Measurements from ENCODE around the gene HLA-DMA.
"Not testable (repeated sequence)": the region's sequence is repeated elsewhere in the genome, so short reads cannot be mapped to it uniquely, and the experiment has no call there.

Gene HLA-DMA

DNA sequence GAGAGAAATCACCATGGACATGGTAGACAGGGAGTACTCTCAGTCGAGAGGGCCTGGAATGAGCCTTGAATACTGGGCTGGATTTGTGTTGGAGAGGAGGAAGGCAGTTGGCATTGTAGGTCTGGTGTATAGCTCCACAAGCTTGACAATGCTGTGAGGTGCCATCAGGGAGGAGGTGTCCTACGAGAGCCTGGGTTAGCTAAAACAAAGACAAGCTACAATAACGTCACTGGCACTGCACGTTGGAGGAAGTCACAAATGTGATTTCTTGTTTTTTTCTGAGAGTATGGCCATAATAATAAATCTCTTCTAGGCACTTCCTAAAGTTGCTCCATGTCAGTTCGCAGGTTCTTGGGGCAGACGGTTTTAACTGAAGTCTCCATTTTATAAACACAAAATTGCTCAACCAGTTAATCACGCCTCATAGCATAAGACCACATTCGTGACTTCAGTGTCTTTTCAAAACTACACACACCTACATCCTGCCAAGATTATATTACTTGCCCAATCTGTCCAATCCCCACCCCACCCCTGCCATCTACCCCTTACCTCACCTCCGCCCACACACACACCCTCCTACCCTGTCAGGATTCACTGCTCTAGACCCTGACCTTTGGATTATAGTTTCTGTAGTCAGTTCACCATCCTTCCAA, 7.7 kb downstream of the HLA-DMA start:
- no peak for TF ChIP-seq FOXP2 (optimal IDR thresholded peaks at IDR 0.05; ENCODE audit: control extremely low read depth, extremely low read length, insufficient read depth)
- TF ChIP-seq EZH2 (IDR thresholded peaks at IDR 0.05): no peak
- TF ChIP-seq POLR2AphosphoS5 (IDR thresholded peaks at IDR 0.05; ENCODE audit: borderline replicate concordance, low read depth, low read length): no peak
- H3K9me3 ChIP-seq (ENCODE audit: low read depth, low read length): no peaks in the 10 kb centered on the region
- H3K4me3 ChIP-seq: no peak overlapping the region
- H3K36me3 ChIP-seq (ENCODE audit: insufficient read depth, low read length): no peaks in the 10 kb centered on the region
- no peak for DNase-seq (ENCODE audit: low read depth, low spot score)
- no peak overlapping the region for H3K9ac ChIP-seq (ENCODE audit: insufficient read length)
- no peak overlapping the region for H3K27ac ChIP-seq

DNA sequence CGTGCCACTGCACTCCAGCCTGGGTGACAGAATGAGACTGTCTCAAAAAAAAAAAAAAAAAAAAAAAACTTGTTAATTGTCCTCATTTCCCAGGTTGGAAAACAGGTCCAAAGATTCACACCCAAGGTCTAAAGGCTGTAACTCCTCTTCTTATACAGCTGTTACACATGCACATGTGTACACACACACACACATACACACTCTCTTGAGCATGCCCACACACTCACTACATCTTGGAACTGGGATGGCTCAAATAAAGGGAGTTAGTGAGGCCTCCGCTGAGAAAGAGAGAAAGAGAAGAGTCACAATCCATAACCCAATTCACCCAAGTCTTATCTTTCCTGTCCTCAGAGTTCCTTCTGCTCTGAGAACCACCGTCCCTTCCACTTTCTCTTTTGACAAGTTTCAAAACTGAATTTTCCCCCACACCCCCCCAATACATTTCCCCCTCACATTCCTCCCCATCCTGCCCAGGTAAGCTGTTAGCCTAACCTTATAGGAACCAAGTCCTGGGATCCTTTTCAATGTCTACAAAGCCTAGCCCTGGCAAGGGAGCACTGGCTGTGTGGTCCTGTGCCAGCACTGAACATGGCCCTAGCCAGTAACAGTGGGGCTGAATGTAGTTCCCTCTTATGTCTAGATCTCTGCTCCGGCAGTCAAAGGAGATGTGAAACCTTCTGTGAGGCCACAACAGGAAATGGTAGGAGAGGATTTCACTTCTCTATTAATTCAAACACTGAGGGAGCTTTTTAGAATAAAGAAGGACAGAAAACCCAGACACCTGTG, 8.8 kb downstream of the HLA-DMA start:
- no peak for DNase-seq (ENCODE audit: low read depth, low spot score)
- no peak overlapping the region for H3K9ac ChIP-seq (ENCODE audit: insufficient read length)
- no peaks in the 10 kb centered on the region for H3K36me3 ChIP-seq (ENCODE audit: insufficient read depth, low read length)
- H3K4me3 ChIP-seq: no peak overlapping the region
- H3K27ac ChIP-seq: no peak overlapping the region
- TF ChIP-seq EZH2 (IDR thresholded peaks at IDR 0.05) (no peak), POLR2AphosphoS5 (IDR thresholded peaks at IDR 0.05; ENCODE audit: borderline replicate concordance, low read depth, low read length) (no peak), FOXP2 (optimal IDR thresholded peaks at IDR 0.05; ENCODE audit: control extremely low read depth, extremely low read length, insufficient read depth) (no peak)
- no peaks in the 10 kb centered on the region for H3K9me3 ChIP-seq (ENCODE audit: low read depth, low read length)

DNA sequence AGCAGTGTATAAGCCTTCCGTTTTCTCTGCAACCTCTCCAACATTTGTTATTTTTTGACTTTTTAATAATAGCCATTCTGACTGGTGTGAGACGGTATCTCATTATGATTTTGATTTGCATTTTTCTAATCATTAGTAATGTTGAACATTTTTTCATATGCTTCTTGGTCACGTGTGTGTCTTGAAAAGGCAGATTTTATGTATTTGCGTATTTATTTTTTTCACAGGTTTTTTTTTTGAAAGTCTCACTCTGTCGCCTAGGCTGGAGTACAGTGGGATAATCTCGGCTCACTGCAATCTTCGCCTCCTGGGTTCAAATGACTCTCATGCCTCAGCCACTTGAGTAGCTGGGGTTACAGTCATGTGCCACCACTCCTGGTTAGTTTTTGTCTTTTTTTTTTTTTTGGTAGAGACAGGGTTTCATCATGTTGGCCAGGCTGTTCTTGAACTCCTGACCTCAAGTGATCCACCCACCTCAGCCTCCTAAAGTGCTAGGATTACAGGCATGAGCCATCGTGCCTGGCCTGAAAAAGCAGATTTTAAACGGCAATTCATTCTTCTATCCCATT, 10.3 kb downstream of the HLA-DMA start:
- H3K36me3 ChIP-seq (ENCODE audit: insufficient read depth, low read length); H3K9ac ChIP-seq (ENCODE audit: insufficient read length); H3K4me3 ChIP-seq; H3K27ac ChIP-seq; DNase-seq (ENCODE audit: low read depth, low spot score); H3K9me3 ChIP-seq (ENCODE audit: low read depth, low read length): not testable (repeated sequence)

DNA sequence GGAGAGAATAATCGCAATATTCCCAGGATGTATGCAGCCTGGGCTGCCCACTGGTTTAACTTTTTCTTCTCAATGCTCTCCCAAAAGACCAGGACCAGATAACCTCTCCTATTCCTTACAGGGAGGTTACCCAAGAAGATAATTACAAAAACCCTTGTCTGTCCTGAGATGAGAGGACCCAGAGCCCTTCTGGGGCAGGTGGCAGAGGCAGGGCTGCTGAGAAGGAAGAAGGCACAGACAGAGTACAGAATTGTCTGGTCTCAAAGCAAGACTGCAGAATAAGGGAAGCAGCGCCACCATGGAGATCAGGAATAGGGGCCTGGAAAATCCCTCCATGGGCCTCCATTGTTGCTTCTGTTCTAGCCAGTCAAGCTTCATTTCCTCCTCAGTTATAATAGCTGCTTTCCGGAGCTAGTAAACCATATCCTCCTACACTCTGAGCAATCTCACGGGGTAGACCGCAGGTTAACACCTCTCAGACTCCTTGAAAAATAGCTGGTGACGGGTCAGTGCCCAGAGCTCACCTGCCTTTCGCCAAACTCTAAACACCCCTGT, 11.6 kb downstream of the HLA-DMA start:
- Histone ChIP-seq H3K9ac (ENCODE audit: insufficient read length) (no peak overlapping the region), H3K36me3 (ENCODE audit: insufficient read depth, low read length) (no peaks in the 10 kb centered on the region), H3K27ac (no peak overlapping the region), H3K4me3 (no peak overlapping the region), H3K9me3 (ENCODE audit: low read depth, low read length) (no peaks in the 10 kb centered on the region)
- TF ChIP-seq EZH2 (IDR thresholded peaks at IDR 0.05) (no peak), FOXP2 (optimal IDR thresholded peaks at IDR 0.05; ENCODE audit: control extremely low read depth, extremely low read length, insufficient read depth) (no peak), POLR2AphosphoS5 (IDR thresholded peaks at IDR 0.05; ENCODE audit: borderline replicate concordance, low read depth, low read length) (no peak)
- DNase-seq (ENCODE audit: low read depth, low spot score): no peak

DNA sequence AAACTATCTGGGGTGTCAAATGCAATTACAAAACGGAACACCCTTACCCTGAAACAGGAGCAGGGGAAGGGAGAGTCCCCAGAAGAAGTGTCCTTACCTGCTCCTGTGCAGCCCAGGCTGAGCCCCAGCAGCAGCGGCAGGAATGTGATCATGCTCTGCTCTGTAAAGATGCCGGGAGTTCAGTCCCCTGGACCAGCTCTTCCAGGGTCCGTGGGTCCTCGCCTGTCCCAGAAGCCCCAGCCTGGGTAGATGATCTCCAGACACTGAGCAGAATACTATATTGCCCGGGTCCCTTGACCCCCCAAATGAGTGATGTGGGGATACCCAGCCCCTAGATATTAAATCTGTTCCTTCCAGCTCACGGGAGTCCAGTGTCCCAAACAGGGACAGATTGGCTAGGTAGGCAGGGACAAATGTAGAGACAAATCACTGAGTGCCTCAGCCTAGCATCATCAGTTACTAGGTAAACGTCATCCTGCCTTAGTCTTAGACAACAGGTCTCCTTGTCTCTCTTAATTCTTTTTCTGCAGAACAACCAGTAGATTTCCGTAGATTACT, 12.2 kb downstream of the HLA-DMA start, which contains the start of gene HLA-DMB:
Gene HLA-DMB (minus strand): TSS at position 373 of the 558 bp plus-strand sequence. CDS start 221 bp downstream, at position 152.
- H3K9ac ChIP-seq (ENCODE audit: insufficient read length): no peak within 1 kb of the TSS
- no peak within 1 kb of the TSS for H3K27ac ChIP-seq

DNA sequence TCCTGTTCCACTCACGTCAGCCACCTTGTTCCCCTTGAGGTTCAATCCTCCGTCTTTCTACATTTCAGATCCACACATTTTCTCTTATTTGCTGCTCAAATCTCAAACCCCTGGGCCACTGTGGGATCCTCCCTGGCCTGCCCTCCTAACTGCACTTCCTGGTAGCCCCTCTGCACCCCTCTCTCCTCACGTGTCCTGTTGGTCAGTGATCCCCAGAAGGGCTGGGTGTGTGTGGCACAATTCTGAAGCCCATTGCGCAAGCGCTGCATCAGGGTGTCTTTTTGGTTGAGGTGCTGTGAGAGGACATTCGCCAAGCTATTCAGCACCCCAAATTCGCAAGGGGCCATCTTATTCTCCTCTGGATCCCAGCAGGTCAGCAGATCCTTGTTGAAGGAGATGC, 14.4 kb downstream of the HLA-DMA start:
- Histone ChIP-seq H3K27ac (no peak overlapping the region), H3K9me3 (ENCODE audit: low read depth, low read length) (no peaks in the 10 kb centered on the region), H3K36me3 (ENCODE audit: insufficient read depth, low read length) (no peaks in the 10 kb centered on the region), H3K9ac (ENCODE audit: insufficient read length) (no peak overlapping the region), H3K4me3 (no peak overlapping the region)
- DNase-seq (ENCODE audit: low read depth, low spot score): no peak
- TF ChIP-seq EZH2 (IDR thresholded peaks at IDR 0.05) (no peak), FOXP2 (optimal IDR thresholded peaks at IDR 0.05; ENCODE audit: control extremely low read depth, extremely low read length, insufficient read depth) (no peak), POLR2AphosphoS5 (IDR thresholded peaks at IDR 0.05; ENCODE audit: borderline replicate concordance, low read depth, low read length) (no peak)

More for the DNA sequence above, 12.2 kb downstream of the HLA-DMA start, which contains the start of gene HLA-DMB:
- DNase-seq (ENCODE audit: low read depth, low spot score): no peak
- Histone ChIP-seq H3K36me3 (ENCODE audit: insufficient read depth, low read length) (no peaks in the 10 kb centered on the region), H3K4me3 (no peak within 1 kb of the TSS), H3K9me3 (ENCODE audit: low read depth, low read length) (no peaks in the 10 kb centered on the region)
- TF ChIP-seq POLR2AphosphoS5 (IDR thresholded peaks at IDR 0.05; ENCODE audit: borderline replicate concordance, low read depth, low read length): no peak
- no peak for TF ChIP-seq FOXP2 (optimal IDR thresholded peaks at IDR 0.05; ENCODE audit: control extremely low read depth, extremely low read length, insufficient read depth)
- no peak for TF ChIP-seq EZH2 (IDR thresholded peaks at IDR 0.05)

DNA sequence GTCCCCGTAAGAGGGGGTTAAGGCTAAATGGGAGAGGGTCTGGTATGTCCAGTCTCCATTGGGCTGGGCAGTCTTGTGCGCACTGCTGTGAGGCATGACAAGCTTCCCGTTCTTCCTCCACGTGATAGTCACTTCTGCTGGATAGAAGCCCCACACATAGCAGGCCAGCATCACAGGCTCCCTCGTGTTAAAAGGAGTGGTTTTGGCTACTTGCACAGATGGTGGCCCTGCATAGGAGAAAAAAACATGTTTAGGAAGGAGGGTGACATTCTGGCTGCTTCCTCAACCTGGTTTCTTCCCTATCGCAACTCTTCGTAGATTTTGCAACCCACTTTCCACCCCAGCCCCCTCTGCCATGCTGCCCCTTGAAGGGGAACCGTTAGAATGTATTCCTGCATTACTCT, 15.7 kb downstream of the HLA-DMA start:
- Histone ChIP-seq H3K9ac (ENCODE audit: insufficient read length) (no peak overlapping the region), H3K9me3 (ENCODE audit: low read depth, low read length) (no peaks in the 10 kb centered on the region), H3K36me3 (ENCODE audit: insufficient read depth, low read length) (no peaks in the 10 kb centered on the region), H3K27ac (no peak overlapping the region), H3K4me3 (no peak overlapping the region)
- TF ChIP-seq EZH2 (IDR thresholded peaks at IDR 0.05): no peak
- no peak for TF ChIP-seq POLR2AphosphoS5 (IDR thresholded peaks at IDR 0.05; ENCODE audit: borderline replicate concordance, low read depth, low read length)
- TF ChIP-seq FOXP2 (optimal IDR thresholded peaks at IDR 0.05; ENCODE audit: control extremely low read depth, extremely low read length, insufficient read depth): no peak
- no peak for DNase-seq (ENCODE audit: low read depth, low spot score)
